Retinal pigment epithelial cell (primary cell): ENCODE results near the gene BDKRB2.

Source experiments
- DNase-seq: peaks from one replicate; pipeline ENCODE4 v3.0.0-alpha.2; 2010; ENCODE audit warnings: low read depth
- H3K4me3 ChIP-seq: 2 replicates; pipeline ENCODE4 v1.5.1; 2011; ENCODE audit warnings: mild to moderate bottlenecking, low read length, control low read depth, moderate library complexity
- CTCF ChIP-seq: conservative IDR thresholded peaks from 2 replicates; pipeline ENCODE4 v1.5.1; 2011; ENCODE audit warnings: low read depth, low read length, control low read depth, inconsistent platforms

BDKRB2 gene

GRCh38 chr14:96252999-96253539 lies 48.4 kb downstream of the BDKRB2 start:
- TF ChIP-seq CTCF = no peak
- peak; percentile 98 for DNase-seq
- H3K4me3 ChIP-seq = no peak overlapping the region

GRCh38 chr14:96254687-96255086 lies 50.0 kb downstream of the BDKRB2 start:
- no peak for TF ChIP-seq CTCF
- no peak overlapping the region for H3K4me3 ChIP-seq
- no peak for DNase-seq

- DNase-seq = peak; percentile 56
- no peak within 1 kb of the TSS for H3K4me3 ChIP-seq
- TF ChIP-seq CTCF = no peak
Measured at GRCh38 chr14:96255501-96256366, 51.1 kb downstream of the BDKRB2 start, which contains the start of gene BDKRB1. Gene BDKRB1 (plus strand): TSS chr14:96256210. CDS start chr14:96263683, 7,473 bp downstream.

GRCh38 chr14:96256407-96256806 lies 51.8 kb downstream of the BDKRB2 start:
- DNase-seq = no peak
- H3K4me3 ChIP-seq = no peak overlapping the region
- no peak for TF ChIP-seq CTCF

- no peak overlapping the region for H3K4me3 ChIP-seq
- no peak for DNase-seq
- no peak for TF ChIP-seq CTCF
Measured at GRCh38 chr14:96257056-96257455, 52.4 kb downstream of the BDKRB2 start.

GRCh38 chr14:96257900-96258299 lies 53.3 kb downstream of the BDKRB2 start:
- H3K4me3 ChIP-seq = no peak overlapping the region
- TF ChIP-seq CTCF = no peak
- DNase-seq = no peak
